CD4-positive, alpha-beta T cell (primary cell): ENCODE results near the gene PRR18. TPM values are rescaled to one million over a fixed set of nuclear protein-coding genes. Genes with fewer than 3 reads are reported as not detected.

Experiments
- ATAC-seq: fragments of 200-7000 bp; cut with Tn5 transposase; one replicate; pipeline ENCODE4 v1.10.0; 2022; ENCODE audit warnings: mild to moderate bottlenecking; ENCODE audit not compliant: poor library complexity
- CTCF ChIA-PET: fragments of 350-600 bp; sonication (Branson Sonifier 250); formaldehyde crosslinking; loops from one replicate; lab custom pipeline; 2021; ENCODE audit warnings: antibody characterized with exemption, inconsistent platforms; lab: Charles Lee
- POLR2A ChIA-PET: fragments of 350-600 bp; sonication (Branson Sonifier 250); formaldehyde crosslinking; loops from one replicate; lab custom pipeline; 2021; ENCODE audit warnings: antibody characterized with exemption, inconsistent platforms; lab: Charles Lee
- DNase-seq, 14 experiments: peaks; one replicate each; pipeline ENCODE4 v3.0.0-alpha.2; 2013 to 2020; ENCODE audit warnings: mixed read lengths in 2 of 14
- H3K27ac ChIP-seq, 2 donors: one replicate each; pipeline versions ENCODE4 v1.5.1 to v1.7.0; 2013; ENCODE audit warnings: low read length in 2 of 2, low read depth in 1 of 2, mild to moderate bottlenecking in 1 of 2
- H3K27me3 ChIP-seq, 2 experiments: 1 replicate in 1 of 2; 2 replicates in 1 of 2; pipeline versions ENCODE4 v1.6.1 to v1.7.0; 2013; ENCODE audit warnings: low read length in 2 of 2, control low read depth in 1 of 2, mild to moderate bottlenecking in 1 of 2, moderate library complexity in 1 of 2; ENCODE audit not compliant: insufficient read depth in 2 of 2, control insufficient read depth in 1 of 2
- H3K36me3 ChIP-seq: one replicate; pipeline ENCODE4 v1.6.1; 2013; ENCODE audit warnings: low read length, control low read depth; ENCODE audit not compliant: insufficient read depth
- H3K4me1 ChIP-seq: one replicate; pipeline ENCODE4 v1.6.1; 2013; ENCODE audit warnings: low read length, control low read depth; ENCODE audit not compliant: insufficient read depth
- H3K4me3 ChIP-seq: one replicate; pipeline ENCODE4 v1.5.1; 2013; ENCODE audit warnings: mild to moderate bottlenecking, low read length, moderate library complexity
- H3K9me3 ChIP-seq, 2 experiments: 1 replicate in 1 of 2; 2 replicates in 1 of 2; pipeline versions ENCODE4 v1.6.1 to v1.7.0; 2013; ENCODE audit warnings: low read length in 2 of 2, mild to moderate bottlenecking in 2 of 2, control low read depth in 1 of 2, moderate library complexity in 1 of 2; ENCODE audit not compliant: control insufficient read depth in 1 of 2, insufficient read depth in 1 of 2
- H3K27ac Mint-ChIP-seq: one replicate; pipeline ENCODE4 v1.8.0; 2020; ENCODE audit warnings: mixed read lengths
- H3K27me3 Mint-ChIP-seq: one replicate; pipeline ENCODE4 v1.8.0; 2021; ENCODE audit warnings: mixed read lengths
- H3K36me3 Mint-ChIP-seq: one replicate; pipeline ENCODE4 v1.8.0; 2021; ENCODE audit warnings: low read depth, mixed read lengths
- H3K4me1 Mint-ChIP-seq: one replicate; pipeline ENCODE4 v1.8.0; 2021; ENCODE audit warnings: low read depth, mixed read lengths
- H3K4me3 Mint-ChIP-seq: one replicate; pipeline ENCODE4 v1.8.0; 2020; ENCODE audit warnings: mild to moderate bottlenecking, mixed read lengths
- H3K9me3 Mint-ChIP-seq: one replicate; pipeline ENCODE4 v1.8.0; 2020; ENCODE audit warnings: mixed read lengths
- CTCF ChIP-seq: fragments of 200-600 bp; IDR thresholded peaks from one replicate; pipeline ENCODE4 v1.8.0; 2022; ENCODE audit warnings: antibody characterized with exemption, mild to moderate bottlenecking
- intact Hi-C, 2 experiments: fragments of 100-400 bp; cut with DNase I in 1 of 2; cut with micrococcal nuclease in 1 of 2; formaldehyde crosslinking; loops; one replicate each; pipeline versions ENCODE4 v1.15.1 to v1.9.0; 2023 to 2025; cut with DNase I, micrococcal nuclease
- total RNA-seq, 174 experiments: library from RNA in 2 of 174; stranded (reverse) in 2 of 174; gene quantifications; one replicate each; pipeline ENCODE4 v1.2.3 and lab custom pipeline; 2021 to 2026

PRR18 gene
- total RNA-seq, 2 experiments from 2014 or later: not detected

- ChIA-PET POLR2A (no interaction called here), CTCF (no interaction called here)
- peaks cover 8% of the 10 kb centered on the region for H3K4me1 Mint-ChIP-seq
- no peak for TF ChIP-seq CTCF
- peaks cover 14% of the 10 kb centered on the region for H3K27me3 Mint-ChIP-seq
- Histone ChIP-seq H3K27me3 (no peaks in the 10 kb centered on the region), H3K4me1 (peaks cover 10% of the 10 kb centered on the region), H3K9me3 (no peaks in the 10 kb centered on the region), H3K27ac (no peak overlapping the region), H3K4me3 (no peak overlapping the region), H3K36me3 (no peaks in the 10 kb centered on the region)
- no peak for ATAC-seq
- no peaks in the 10 kb centered on the region for H3K36me3 Mint-ChIP-seq
- no peak overlapping the region for H3K27ac Mint-ChIP-seq
- DNase-seq: no peak
- no peaks in the 10 kb centered on the region for H3K9me3 Mint-ChIP-seq
- intact Hi-C loops: loop anchor here (5.0 to 10.0 kb wide), 3 partner anchors 104 to 236 kb away; partner anchors contain the start of gene MPC1 (in 2 of the 2)
- H3K4me3 Mint-ChIP-seq: no peak overlapping the region
Observed at GRCh38 chr6:166278579-166279392, 29.4 kb downstream of the PRR18 start.

GRCh38 chr6:166277892-166278578, 30.2 kb downstream of the PRR18 start:
- no peak overlapping the region for H3K27ac Mint-ChIP-seq
- intact Hi-C loops: loop anchor here (5.0 to 10.0 kb wide), 3 partner anchors 104 to 237 kb away; partner anchors contain the start of gene MPC1 (in 2 of the 2)
- H3K4me1 Mint-ChIP-seq: peaks cover 8% of the 10 kb centered on the region
- ATAC-seq (no peak), DNase-seq (no peak)
- no peak overlapping the region for H3K4me3 Mint-ChIP-seq
- no peaks in the 10 kb centered on the region for H3K36me3 Mint-ChIP-seq
- TF ChIP-seq CTCF: no peak
- Histone ChIP-seq H3K27ac (no peak overlapping the region), H3K9me3 (no peaks in the 10 kb centered on the region), H3K36me3 (no peaks in the 10 kb centered on the region), H3K4me3 (no peak overlapping the region), H3K4me1 (peaks cover 10% of the 10 kb centered on the region), H3K27me3 (no peaks in the 10 kb centered on the region)
- ChIA-PET CTCF (no interaction called here), POLR2A (no interaction called here)
- H3K9me3 Mint-ChIP-seq: no peaks in the 10 kb centered on the region
- peaks cover 14% of the 10 kb centered on the region for H3K27me3 Mint-ChIP-seq

DNA sequence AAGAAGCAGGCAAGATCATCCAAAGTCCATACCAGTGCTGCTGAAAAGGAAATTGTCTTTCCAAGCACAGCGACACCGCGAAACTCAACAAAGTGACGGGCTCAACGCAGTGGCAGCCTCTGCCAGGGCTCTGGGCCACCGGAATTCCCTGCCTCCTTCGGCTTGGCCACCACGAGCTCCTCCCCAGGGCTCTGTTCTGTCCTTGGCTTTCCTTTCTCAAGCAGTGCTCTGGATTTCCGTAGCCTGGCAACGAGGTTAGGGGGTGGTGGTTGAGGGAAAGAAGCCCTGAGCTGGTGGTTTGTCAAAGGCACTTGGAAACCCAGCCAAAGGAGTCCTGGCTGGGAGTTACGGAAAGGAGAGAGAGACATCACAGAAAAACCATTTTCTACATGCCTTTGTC, 31.2 kb downstream of the PRR18 start:
- CTCF ChIA-PET: interaction anchor here (1.7 kb wide), 1 partner anchor 124 kb away, joined by 12 read pairs; no protein-coding TSS in a partner anchor
- ATAC-seq (no peak), DNase-seq (no peak)
- H3K36me3 Mint-ChIP-seq: no peaks in the 10 kb centered on the region
- intact Hi-C loops: loop anchor here (5.0 to 10.0 kb wide), 3 partner anchors 105 to 238 kb away; partner anchors contain the start of gene MPC1 (in 2 of the 2)
- Histone ChIP-seq H3K4me3 (no peak overlapping the region), H3K27ac (no peak overlapping the region), H3K9me3 (no peaks in the 10 kb centered on the region), H3K36me3 (no peaks in the 10 kb centered on the region), H3K27me3 (no peaks in the 10 kb centered on the region), H3K4me1 (peaks cover 10% of the 10 kb centered on the region)
- no peak for TF ChIP-seq CTCF
- H3K4me1 Mint-ChIP-seq: peaks cover 8% of the 10 kb centered on the region
- peaks cover 8% of the 10 kb centered on the region for H3K27me3 Mint-ChIP-seq
- no peak overlapping the region for H3K4me3 Mint-ChIP-seq
- no peaks in the 10 kb centered on the region for H3K9me3 Mint-ChIP-seq
- no peak overlapping the region for H3K27ac Mint-ChIP-seq
- POLR2A ChIA-PET: no interaction called here
